GM12891 (cell line): ENCODE measurements around the gene ZNF165.

Experiments
- DNase-seq: peaks from one replicate; pipeline ENCODE4 v3.0.0; 2011; ENCODE audit warnings: low spot score; ENCODE audit not compliant: insufficient read length
- FAIRE-seq: peaks from 2 replicates; lab custom pipeline; 2011; peaks lifted over from hg19 to GRCh38; lab: Jason Lieb, UNC
- PAX5 ChIP-seq: IDR thresholded peaks from 2 replicates; pipeline ENCODE4 v1.6.1; 2011; ENCODE audit warnings: low read length, moderate library complexity, mild to moderate bottlenecking; ENCODE audit not compliant: insufficient read depth, severe bottlenecking
- POLR2A ChIP-seq: IDR thresholded peaks from 2 replicates; pipeline ENCODE4 v1.6.1; 2011; ENCODE audit warnings: low read depth, low read length, control low read depth
- POLR2AphosphoS5 ChIP-seq: IDR thresholded peaks from 2 replicates; pipeline ENCODE4 v1.6.1; 2011; ENCODE audit warnings: low read depth, low read length, control low read depth
- POU2F2 ChIP-seq: IDR thresholded peaks from 2 replicates; pipeline ENCODE4 v1.6.1; 2011; ENCODE audit warnings: low read depth, mild to moderate bottlenecking, control low read depth, low read length, moderate library complexity
- SPI1 ChIP-seq: IDR thresholded peaks from 2 replicates; pipeline ENCODE4 v1.6.1; 2011; ENCODE audit warnings: low read depth, low read length, control low read depth
- TAF1 ChIP-seq: IDR thresholded peaks from 2 replicates; pipeline ENCODE4 v1.6.1; 2011; ENCODE audit warnings: low read depth, low read length, control low read depth

ZNF165 gene

GRCh38 chr6:28136585-28137504, 56.5 kb downstream of the ZNF165 start:
- FAIRE-seq = peak; percentile 57
- DNase-seq = no peak
- TF ChIP-seq TAF1 = peak; percentile 94
- peak; percentile 90 for TF ChIP-seq POLR2A
- TF ChIP-seq SPI1 = 0 out of 2 replicates have a peak, but pooled peaks have one; percentile 3
- no peak for TF ChIP-seq PAX5
- peak; percentile 88 for TF ChIP-seq POLR2AphosphoS5
- peak; percentile 66 for TF ChIP-seq POU2F2

- DNase-seq (no peak), FAIRE-seq (no peak)
- TF ChIP-seq POLR2A (0 out of 2 replicates have a peak, but pooled peaks have one; percentile 6), POLR2AphosphoS5 (no peak; the same call in 1 of the 2 replicates), SPI1 (peak; percentile 87)
These were observed 57.2 kb downstream of the ZNF165 start for GRCh38 chr6:28137505-28137981.
